Measurements from ENCODE around the gene MAP3K2.

Gene MAP3K2

DNA sequence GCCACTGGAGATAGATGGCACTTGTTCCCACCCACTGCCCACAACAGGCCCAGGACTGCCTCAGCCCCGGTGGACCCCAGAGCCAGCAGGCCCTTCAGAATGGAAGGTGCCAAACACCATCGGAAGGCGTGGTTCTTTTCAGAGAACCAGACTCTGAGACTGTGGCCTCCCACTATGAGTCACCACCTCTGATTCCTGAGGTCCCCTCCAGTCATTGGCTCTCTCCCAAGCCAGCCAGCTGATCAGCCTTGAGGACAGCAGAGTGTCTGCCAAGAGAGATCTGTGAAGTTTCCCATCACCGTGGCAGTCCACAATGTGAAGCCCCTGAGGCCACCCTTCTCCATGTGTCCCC is 10.4 kb upstream of the MAP3K2 start:
- in situ Hi-C loops (cut with HindIII; ENCODE audit: low pct_ligation_motif_present, low sequenced_read_pairs): no loop called here
- Histone ChIP-seq H3K27me3 (replicated peaks) (no peaks in the 10 kb centered on the region), H3K4me3 (ENCODE audit: low read depth, low read length) (no peak overlapping the region), H3K27ac (peak overlapping the region; percentile 7), H3K36me3 (replicated peaks) (no peaks in the 10 kb centered on the region)
- peak; percentile 96 for DNase-seq
- TF ChIP-seq, protein P1, sequence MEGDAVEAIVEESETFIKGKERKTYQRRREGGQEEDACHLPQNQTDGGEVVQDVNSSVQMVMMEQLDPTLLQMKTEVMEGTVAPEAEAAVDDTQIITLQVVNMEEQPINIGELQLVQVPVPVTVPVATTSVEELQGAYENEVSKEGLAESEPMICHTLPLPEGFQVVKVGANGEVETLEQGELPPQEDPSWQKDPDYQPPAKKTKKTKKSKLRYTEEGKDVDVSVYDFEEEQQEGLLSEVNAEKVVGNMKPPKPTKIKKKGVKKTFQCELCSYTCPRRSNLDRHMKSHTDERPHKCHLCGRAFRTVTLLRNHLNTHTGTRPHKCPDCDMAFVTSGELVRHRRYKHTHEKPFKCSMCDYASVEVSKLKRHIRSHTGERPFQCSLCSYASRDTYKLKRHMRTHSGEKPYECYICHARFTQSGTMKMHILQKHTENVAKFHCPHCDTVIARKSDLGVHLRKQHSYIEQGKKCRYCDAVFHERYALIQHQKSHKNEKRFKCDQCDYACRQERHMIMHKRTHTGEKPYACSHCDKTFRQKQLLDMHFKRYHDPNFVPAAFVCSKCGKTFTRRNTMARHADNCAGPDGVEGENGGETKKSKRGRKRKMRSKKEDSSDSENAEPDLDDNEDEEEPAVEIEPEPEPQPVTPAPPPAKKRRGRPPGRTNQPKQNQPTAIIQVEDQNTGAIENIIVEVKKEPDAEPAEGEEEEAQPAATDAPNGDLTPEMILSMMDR (IDR thresholded peaks at IDR 0.05; ENCODE audit: low read depth, low read length, missing control alignments): no peak

- Histone ChIP-seq H3K27ac (no peak overlapping the region), H3K4me3 (ENCODE audit: low read depth, low read length) (no peak overlapping the region), H3K36me3 (replicated peaks) (no peaks in the 10 kb centered on the region), H3K27me3 (replicated peaks) (no peaks in the 10 kb centered on the region)
- TF ChIP-seq, protein P1 (IDR thresholded peaks at IDR 0.05; ENCODE audit: low read depth, low read length, missing control alignments): no peak
- in situ Hi-C loops (cut with HindIII; ENCODE audit: low pct_ligation_motif_present, low sequenced_read_pairs): no loop called here
- DNase-seq: no peak
These were observed 9.9 kb upstream of the MAP3K2 start for GRCh38 chr2:127397568-127398238.

- TF ChIP-seq, protein P1 (IDR thresholded peaks at IDR 0.05; ENCODE audit: low read depth, low read length, missing control alignments): no peak
- Histone ChIP-seq H3K4me3 (ENCODE audit: low read depth, low read length) (no peak overlapping the region), H3K27me3 (replicated peaks) (no peaks in the 10 kb centered on the region), H3K27ac (no peak overlapping the region), H3K36me3 (replicated peaks) (no peaks in the 10 kb centered on the region)
- in situ Hi-C loops (cut with HindIII; ENCODE audit: low pct_ligation_motif_present, low sequenced_read_pairs): no loop called here
- DNase-seq: no peak
These were observed 6.7 kb upstream of the MAP3K2 start for GRCh38 chr2:127394492-127394891.

GRCh38 chr2:127392828-127393578 is 5.2 kb upstream of the MAP3K2 start:
- in situ Hi-C loops (cut with HindIII; ENCODE audit: low pct_ligation_motif_present, low sequenced_read_pairs): no loop called here
- Histone ChIP-seq H3K4me3 (ENCODE audit: low read depth, low read length) (no peak overlapping the region), H3K36me3 (replicated peaks) (no peaks in the 10 kb centered on the region), H3K27ac (no peak overlapping the region), H3K27me3 (replicated peaks) (no peaks in the 10 kb centered on the region)
- TF ChIP-seq, protein P1 (IDR thresholded peaks at IDR 0.05; ENCODE audit: low read depth, low read length, missing control alignments): no peak
- DNase-seq: no peak

DNA sequence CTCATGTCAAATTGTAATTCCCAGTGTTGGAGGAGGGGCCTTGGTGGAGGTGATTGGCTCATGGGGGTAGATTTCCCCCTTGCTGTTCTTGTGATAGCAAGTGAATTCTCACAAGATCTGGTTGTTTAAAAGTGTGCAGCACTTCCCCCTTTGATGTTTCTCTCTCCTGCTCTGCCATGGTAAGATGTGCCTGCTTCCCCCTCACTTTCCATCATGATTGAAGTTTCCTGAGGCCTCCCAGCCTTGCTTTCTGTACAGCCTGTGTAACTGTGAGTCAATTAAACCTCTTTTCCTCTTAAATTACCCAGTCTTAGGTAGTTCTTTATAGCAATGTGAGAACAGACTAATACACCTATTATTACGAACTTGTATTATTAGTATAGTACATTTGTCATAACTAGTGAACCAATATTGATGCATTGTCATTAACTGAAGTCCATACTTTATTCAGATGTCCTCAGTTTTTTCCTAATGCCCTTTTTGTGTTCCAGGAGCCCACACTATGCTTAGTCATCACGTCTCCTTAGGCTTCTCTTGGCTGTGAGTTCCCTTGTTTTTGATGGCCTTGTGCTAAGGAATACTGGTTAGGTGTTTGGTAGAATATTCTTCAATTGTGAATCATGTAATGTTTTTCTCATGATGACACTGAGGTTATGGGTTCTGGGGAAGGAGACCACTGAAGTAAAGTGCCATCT is 4.5 kb upstream of the MAP3K2 start:
- no peaks in the 10 kb centered on the region for H3K36me3 ChIP-seq (replicated peaks)
- H3K27me3 ChIP-seq (replicated peaks): no peaks in the 10 kb centered on the region
- TF ChIP-seq, protein P1 (IDR thresholded peaks at IDR 0.05; ENCODE audit: low read depth, low read length, missing control alignments): no peak
- DNase-seq: no peak
- H3K27ac ChIP-seq: no peak overlapping the region
- no peak overlapping the region for H3K4me3 ChIP-seq (ENCODE audit: low read depth, low read length)
- in situ Hi-C loops (cut with HindIII; ENCODE audit: low pct_ligation_motif_present, low sequenced_read_pairs): no loop called here

Measured in brain microvascular endothelial cell (primary cell).